ENCODE measurements around the gene ABHD17B.

ABHD17B gene

DNA sequence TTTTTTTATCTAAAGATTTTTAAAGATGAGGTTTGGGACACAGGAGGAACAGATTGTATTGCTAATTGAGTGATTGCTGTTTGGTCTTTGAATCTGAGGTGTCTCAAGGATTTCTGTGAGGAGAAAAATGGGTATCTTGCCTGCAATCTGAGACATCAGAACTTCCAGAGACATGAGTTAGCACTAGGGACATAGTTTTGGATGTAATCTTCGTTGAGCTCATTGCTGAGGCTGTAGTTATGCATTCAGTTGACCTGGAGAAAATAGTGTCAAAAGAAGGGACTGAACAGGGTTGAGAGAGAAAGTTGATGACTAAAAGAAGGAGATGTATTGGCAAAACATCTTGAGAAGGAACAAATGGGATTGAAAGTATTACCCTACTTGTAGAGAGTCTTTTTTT lies 25.1 kb upstream of the ABHD17B start:
- Histone ChIP-seq H3K9me3 (replicated peaks in 1 of 11) (peaks cover 0 to 14% (median 4%) of the 10 kb centered on the region in 11 experiments; a peak in 4 of 22 replicates), H3K9ac (no peak overlapping the region), H3K36me3 (peaks cover 8 to 27% (median 13%) of the 10 kb centered on the region in 11 experiments; a peak in 14 of 22 replicates), H3K4me2 (no peak overlapping the region), H4K20me1 (peaks cover 0 to 30% (median 6%) of the 10 kb centered on the region in 11 experiments; a peak in 9 of 22 replicates), H3K27ac (no peak overlapping the region), H3K27me3 (no peaks in the 10 kb centered on the region), H3K4me1 (no peaks in the 10 kb centered on the region), H3K4me3 (no peak overlapping the region)
- no peak for TF ChIP-seq Cebpa-rat (IDR thresholded peaks at IDR 0.05)

DNA sequence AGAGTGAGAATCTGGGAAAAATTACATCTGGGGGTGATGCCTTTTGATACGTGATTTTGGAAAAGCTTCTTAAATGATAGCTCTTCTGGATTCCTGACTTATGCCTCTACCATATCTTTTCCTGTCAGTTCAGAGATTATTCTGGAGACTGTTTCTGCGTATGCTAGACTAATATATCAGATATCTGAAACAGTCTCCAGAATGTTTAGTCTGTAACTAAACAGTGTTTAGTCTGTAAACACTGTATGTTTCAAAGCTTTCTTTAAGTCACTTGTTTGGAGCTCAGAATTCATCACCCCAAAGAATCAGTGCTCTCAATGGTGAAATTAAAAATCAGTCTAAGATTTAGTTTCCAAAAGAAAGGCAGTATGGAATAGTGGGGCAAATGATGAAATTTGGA lies 20.2 kb upstream of the ABHD17B start:
- TF ChIP-seq Cebpa-rat (IDR thresholded peaks at IDR 0.05): no peak
- H3K36me3 ChIP-seq: peaks cover 8 to 43% (median 20%) of the 10 kb centered on the region in 11 experiments; a peak in 16 of 22 replicates
- H3K9ac ChIP-seq: no peak overlapping the region
- H3K9me3 ChIP-seq (replicated peaks in 1 of 11): peaks cover 0 to 14% (median 4%) of the 10 kb centered on the region in 11 experiments; a peak in 4 of 22 replicates
- H3K27ac ChIP-seq: no peak overlapping the region
- H3K4me1 ChIP-seq: peaks cover 0 to 6% (median 0%) of the 10 kb centered on the region in 10 experiments; a peak in 1 of 20 replicates
- no peak overlapping the region for H3K4me2 ChIP-seq
- H4K20me1 ChIP-seq: peaks cover 0 to 27% (median 3%) of the 10 kb centered on the region in 11 experiments; a peak in 7 of 22 replicates
- H3K4me3 ChIP-seq: no peak overlapping the region
- no peaks in the 10 kb centered on the region for H3K27me3 ChIP-seq

DNA sequence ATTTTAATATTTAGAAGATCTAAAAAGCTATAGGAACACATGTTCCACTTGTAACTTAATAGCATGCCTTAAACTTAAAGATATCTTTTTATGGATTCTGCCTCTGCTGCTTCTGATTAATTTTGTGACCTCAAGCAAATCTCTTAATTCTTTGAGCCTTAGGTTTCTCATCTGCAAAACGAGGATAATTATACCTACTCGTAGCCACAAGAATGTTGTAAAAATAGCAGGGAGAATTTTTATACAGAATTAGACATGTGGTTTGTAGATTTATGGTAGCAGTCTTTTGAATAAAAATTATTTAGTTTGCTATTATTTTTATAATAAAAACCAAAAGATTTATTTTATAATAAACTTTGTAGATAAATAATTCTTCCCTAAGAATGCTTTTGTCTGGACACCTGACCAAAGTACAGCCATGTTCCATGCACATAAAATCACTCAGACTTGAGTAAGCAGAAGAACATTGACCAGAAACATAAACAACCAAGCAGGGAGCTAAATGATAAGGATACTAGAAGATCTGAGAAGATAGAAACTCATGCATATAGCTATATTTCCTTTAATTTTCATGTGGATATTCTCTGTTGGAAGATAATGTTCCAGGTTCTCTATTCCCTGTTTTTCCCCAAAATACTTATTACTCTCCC lies 18.9 kb upstream of the ABHD17B start:
- Histone ChIP-seq H4K20me1 (peaks cover 0 to 16% (median 3%) of the 10 kb centered on the region in 11 experiments; a peak in 6 of 22 replicates), H3K27ac (no peak overlapping the region), H3K9me3 (replicated peaks in 1 of 11) (peaks cover 0 to 14% (median 4%) of the 10 kb centered on the region in 11 experiments; a peak in 4 of 22 replicates), H3K4me2 (no peak overlapping the region), H3K27me3 (no peaks in the 10 kb centered on the region), H3K4me3 (no peak overlapping the region), H3K4me1 (peaks cover 0 to 6% (median 0%) of the 10 kb centered on the region in 10 experiments; a peak in 1 of 20 replicates), H3K36me3 (peaks cover 8 to 53% (median 23%) of the 10 kb centered on the region in 11 experiments; a peak in 18 of 22 replicates), H3K9ac (no peak overlapping the region)
- no peak for TF ChIP-seq Cebpa-rat (IDR thresholded peaks at IDR 0.05)

DNA sequence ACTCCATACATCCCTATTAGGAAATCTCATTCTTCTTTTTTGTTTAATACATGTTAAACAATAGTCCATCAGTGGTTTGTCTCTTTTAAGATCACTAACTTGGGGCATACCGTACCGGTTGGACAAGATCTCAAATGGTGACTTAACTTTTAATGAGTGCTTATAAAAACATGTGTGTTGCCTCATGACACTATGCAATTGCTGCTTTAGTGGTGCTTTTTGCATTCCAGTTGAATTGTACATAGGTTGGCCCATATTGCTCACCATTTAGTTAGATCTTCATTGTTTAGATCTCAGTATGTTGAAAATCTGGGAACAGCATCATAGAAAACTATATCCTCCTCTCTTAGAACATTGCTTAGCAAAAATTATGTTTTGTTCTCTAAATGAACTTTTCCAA lies 18.2 kb upstream of the ABHD17B start:
- Histone ChIP-seq H3K4me3 (no peak overlapping the region), H3K9ac (no peak overlapping the region), H3K9me3 (replicated peaks in 1 of 11) (peaks cover 0 to 14% (median 4%) of the 10 kb centered on the region in 11 experiments; a peak in 4 of 22 replicates), H3K4me2 (peak overlapping the region in 1 of 11 experiments; percentile 22; a peak in 1 of 22 replicates), H4K20me1 (peaks cover 0 to 19% (median 1%) of the 10 kb centered on the region in 11 experiments; a peak in 6 of 22 replicates), H3K4me1 (peaks cover 0 to 6% (median 0%) of the 10 kb centered on the region in 10 experiments; a peak in 1 of 20 replicates), H3K27ac (no peak overlapping the region), H3K36me3 (peaks cover 10 to 60% (median 23%) of the 10 kb centered on the region in 11 experiments; a peak in 19 of 22 replicates), H3K27me3 (no peaks in the 10 kb centered on the region)
- no peak for TF ChIP-seq Cebpa-rat (IDR thresholded peaks at IDR 0.05)

DNA sequence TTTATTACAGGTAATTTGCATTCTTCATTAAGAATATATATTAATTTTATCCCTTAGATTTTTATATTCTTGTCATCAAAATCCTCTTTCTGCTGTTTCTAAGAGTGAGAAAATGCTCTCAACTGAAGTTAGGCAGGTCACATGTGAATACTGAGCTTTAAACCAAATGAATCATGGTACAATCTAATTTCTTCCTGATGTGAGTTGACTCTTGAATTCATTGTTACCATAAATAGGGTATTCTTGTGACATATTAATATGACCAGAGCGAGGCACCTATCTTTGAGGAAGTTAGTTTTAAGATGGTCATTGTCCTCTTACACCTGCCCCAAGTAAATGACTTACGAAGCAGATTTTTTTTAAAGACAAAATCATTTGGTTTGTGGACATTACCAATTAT lies 17.8 kb upstream of the ABHD17B start:
- Histone ChIP-seq H4K20me1 (peaks cover 0 to 21% (median 0%) of the 10 kb centered on the region in 11 experiments; a peak in 6 of 22 replicates), H3K9ac (no peak overlapping the region), H3K27me3 (no peaks in the 10 kb centered on the region), H3K27ac (no peak overlapping the region), H3K4me1 (peaks cover 0 to 6% (median 0%) of the 10 kb centered on the region in 10 experiments; a peak in 1 of 20 replicates), H3K36me3 (peaks cover 14 to 64% (median 23%) of the 10 kb centered on the region in 11 experiments; a peak in 19 of 22 replicates), H3K4me2 (no peak overlapping the region), H3K4me3 (no peak overlapping the region), H3K9me3 (replicated peaks in 1 of 11) (peaks cover 0 to 14% (median 4%) of the 10 kb centered on the region in 11 experiments; a peak in 4 of 22 replicates)
- no peak for TF ChIP-seq Cebpa-rat (IDR thresholded peaks at IDR 0.05)

DNA sequence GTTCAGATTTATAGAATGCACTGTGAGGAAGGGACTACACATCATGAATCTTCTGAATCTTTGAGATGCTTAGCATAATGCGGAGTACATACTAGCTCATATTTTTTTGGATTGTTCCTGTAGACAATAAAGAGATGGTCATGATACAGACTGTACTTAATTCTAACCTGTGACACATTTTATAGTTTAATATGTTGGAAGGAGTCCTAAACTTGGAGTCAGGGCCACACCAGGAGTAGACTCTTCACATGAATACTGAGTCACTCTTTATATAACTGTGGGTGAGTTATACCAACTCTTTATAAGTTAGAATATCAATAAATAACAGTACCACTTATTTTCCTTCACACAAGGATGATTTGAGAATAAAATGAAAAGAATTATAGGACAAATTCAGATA lies 17.4 kb upstream of the ABHD17B start:
- Histone ChIP-seq H3K27ac (no peak overlapping the region), H4K20me1 (peaks cover 0 to 25% (median 0%) of the 10 kb centered on the region in 11 experiments; a peak in 7 of 22 replicates)

DNA sequence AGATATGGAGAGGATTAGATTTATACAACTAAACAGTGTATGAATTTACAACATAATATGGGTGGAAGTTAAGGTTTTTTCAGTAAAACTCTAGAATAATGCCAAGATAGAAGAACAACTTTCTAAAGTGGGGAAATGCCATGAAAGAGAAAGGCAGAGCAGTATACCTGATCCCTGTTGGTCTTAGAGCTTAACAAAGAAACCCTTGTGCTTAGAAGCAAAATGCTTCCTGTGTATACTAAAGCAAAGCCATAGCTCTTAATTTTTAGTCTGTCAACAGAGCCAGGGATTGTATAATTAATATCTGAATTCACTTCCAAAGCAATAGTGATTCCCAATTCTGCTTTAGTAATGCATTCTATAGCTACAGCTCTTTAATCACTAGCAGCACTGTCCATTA lies 14.8 kb upstream of the ABHD17B start:
- Histone ChIP-seq H3K27ac (no peak overlapping the region), H3K9me3 (replicated peaks in 1 of 11) (no peaks in the 10 kb centered on the region)

More for the DNA sequence above, 17.4 kb upstream of the ABHD17B start:
- Histone ChIP-seq H3K9ac (no peak overlapping the region), H3K27me3 (no peaks in the 10 kb centered on the region), H3K4me3 (no peak overlapping the region), H3K4me1 (peaks cover 0 to 6% (median 0%) of the 10 kb centered on the region in 10 experiments; a peak in 1 of 20 replicates), H3K4me2 (no peak overlapping the region), H3K9me3 (replicated peaks in 1 of 11) (peaks cover 0 to 14% (median 4%) of the 10 kb centered on the region in 11 experiments; a peak in 4 of 22 replicates), H3K36me3 (peaks cover 16 to 67% (median 24%) of the 10 kb centered on the region in 11 experiments; a peak in 20 of 22 replicates)
- no peak for TF ChIP-seq Cebpa-rat (IDR thresholded peaks at IDR 0.05)

DNA sequence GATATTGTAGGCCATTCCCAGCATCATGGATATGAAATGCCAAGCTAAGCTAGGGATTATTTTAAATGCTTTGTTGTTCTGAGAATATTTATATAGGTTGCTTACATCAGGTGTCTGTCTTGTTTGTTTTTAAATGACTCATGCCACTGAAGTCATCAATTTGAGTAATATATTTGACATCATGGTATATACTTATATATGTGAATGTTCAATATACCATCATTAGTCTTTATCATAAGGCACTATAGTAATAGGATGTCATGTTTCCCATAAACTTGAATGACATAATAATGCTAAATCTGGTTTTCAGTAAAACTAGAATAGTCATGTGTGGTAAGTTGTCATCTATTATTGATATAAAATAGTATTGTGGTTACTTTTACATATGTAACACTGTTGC lies 13.6 kb upstream of the ABHD17B start:
- no peak overlapping the region for H3K4me2 ChIP-seq
- H3K9me3 ChIP-seq (replicated peaks in 1 of 11): no peaks in the 10 kb centered on the region
- peaks cover 0 to 6% (median 0%) of the 10 kb centered on the region in 10 experiments; a peak in 1 of 20 replicates for H3K4me1 ChIP-seq

More for the DNA sequence above, 14.8 kb upstream of the ABHD17B start:
- no peak overlapping the region for H3K4me3 ChIP-seq
- H3K4me2 ChIP-seq: no peak overlapping the region
- H3K27me3 ChIP-seq: no peaks in the 10 kb centered on the region
- no peak overlapping the region for H3K9ac ChIP-seq
- peaks cover 0 to 27% (median 3%) of the 10 kb centered on the region in 11 experiments; a peak in 8 of 22 replicates for H4K20me1 ChIP-seq
- peaks cover 25 to 67% (median 34%) of the 10 kb centered on the region in 11 experiments for H3K36me3 ChIP-seq
- no peak for TF ChIP-seq Cebpa-rat (IDR thresholded peaks at IDR 0.05)
- H3K4me1 ChIP-seq: peaks cover 0 to 6% (median 0%) of the 10 kb centered on the region in 10 experiments; a peak in 1 of 20 replicates

More for the DNA sequence above, 13.6 kb upstream of the ABHD17B start:
- peaks cover 32 to 70% (median 38%) of the 10 kb centered on the region in 11 experiments for H3K36me3 ChIP-seq
- peaks cover 0 to 23% (median 0%) of the 10 kb centered on the region in 11 experiments; a peak in 9 of 22 replicates for H4K20me1 ChIP-seq
- no peaks in the 10 kb centered on the region for H3K27me3 ChIP-seq
- no peak for TF ChIP-seq Cebpa-rat (IDR thresholded peaks at IDR 0.05)
- no peak overlapping the region for H3K27ac ChIP-seq
- H3K4me3 ChIP-seq: no peak overlapping the region
- no peak overlapping the region for H3K9ac ChIP-seq
